ENCODE measurements around the gene NCOA5.
A peak's percentile ranks its signal among the peaks of the same experiment; 100 is the strongest.
"Not testable (repeated sequence)": the region's sequence is repeated elsewhere in the genome, so short reads cannot be mapped to it uniquely, and the experiment has no call there.

Gene NCOA5

DNA sequence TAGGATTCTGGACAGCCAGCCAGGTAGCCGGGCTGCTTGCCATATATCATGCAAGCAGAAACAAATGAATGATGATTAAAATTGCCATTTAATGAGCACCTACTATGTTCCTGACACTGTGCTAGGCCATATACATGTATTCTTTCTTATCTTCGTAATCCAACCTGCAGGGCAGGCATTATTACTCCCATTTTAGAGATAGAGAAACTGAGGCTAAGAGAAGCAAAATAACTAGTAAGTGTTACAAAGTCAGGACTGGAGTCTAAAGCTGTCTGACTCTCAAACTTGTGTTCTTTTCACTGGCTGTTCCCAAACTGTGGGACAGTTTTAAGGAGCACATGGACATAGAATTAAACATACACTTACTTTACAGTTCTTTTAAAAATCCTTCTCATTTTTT lies 30.4 kb upstream of the NCOA5 start:
- DNase-seq = no peak

DNA sequence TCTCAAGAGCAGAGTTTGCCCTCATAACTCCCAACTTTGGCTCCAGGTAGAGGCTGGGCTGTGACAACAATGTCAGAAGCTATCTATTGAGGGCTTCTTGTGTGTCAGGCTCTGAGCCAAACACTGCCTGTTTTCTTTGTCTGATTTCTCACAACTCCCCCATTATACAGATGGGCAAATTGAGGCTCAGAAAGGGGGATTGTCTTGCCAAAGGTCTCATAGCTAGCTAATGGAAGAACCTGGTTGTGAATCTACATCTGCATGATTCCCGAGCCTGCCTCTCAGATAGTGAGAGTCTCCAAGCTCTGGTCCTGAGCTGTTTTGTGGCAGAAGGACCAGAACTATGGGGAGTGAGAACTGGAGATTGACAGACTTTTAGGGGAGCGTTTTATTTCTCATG lies 29.8 kb upstream of the NCOA5 start:
- DNase-seq = no peak

GRCh38 chr20:46119028-46119546 lies 29.3 kb upstream of the NCOA5 start:
- no peak for DNase-seq

DNA sequence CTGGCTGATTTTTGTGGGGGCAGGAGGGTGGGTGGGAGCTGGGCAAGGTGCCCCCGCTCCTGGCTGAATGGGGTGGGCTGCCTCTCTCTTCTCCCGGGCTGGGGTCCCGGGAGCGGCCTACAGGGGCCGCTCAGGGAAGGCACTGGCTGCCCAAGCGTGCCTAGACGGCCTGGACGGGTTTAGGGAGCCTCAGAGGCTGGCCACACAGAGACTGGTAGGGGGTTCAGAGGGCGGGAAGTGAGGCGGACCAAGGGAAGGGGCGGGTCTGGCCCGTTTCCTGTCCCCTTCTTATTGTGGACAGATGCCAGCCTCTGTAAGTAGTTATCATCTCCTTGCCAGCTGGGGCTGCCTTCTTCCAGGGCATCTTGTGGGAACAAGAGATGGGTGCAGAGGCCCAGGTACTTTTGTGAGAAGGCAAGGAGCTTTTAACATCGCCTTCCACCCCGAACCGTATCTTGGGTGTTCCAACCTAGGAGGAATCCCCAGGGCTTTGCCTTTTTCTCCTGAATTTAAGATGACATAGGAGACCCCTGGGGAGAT lies 28.8 kb upstream of the NCOA5 start:
- no peak for DNase-seq

GRCh38 chr20:46117704-46118467 lies 28.1 kb upstream of the NCOA5 start, which contains the start of gene CD40:
TSS of gene CD40 (plus strand) at chr20:46118314. CDS start at chr20:46118344, 30 bp downstream.
- DNase-seq = peak; percentile 70

GRCh38 chr20:46114449-46114848 lies 24.7 kb upstream of the NCOA5 start:
- DNase-seq = no peak

DNA sequence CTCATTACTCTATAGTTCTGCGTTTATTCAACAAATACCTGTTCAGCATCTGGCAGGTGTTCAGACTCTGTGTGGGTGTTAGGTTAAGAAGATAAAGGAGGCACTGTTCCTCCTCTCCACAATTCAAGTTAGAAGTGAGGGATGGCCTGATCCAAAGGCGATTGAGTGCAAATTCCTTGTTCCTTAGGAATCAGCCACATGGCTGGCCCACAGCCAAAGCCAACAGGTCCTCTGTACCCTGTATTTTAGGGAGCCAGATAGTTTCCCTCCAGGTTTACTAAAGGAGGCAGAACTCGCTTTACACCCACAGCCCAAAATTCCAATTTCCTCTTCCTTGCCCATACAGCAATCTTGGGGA lies 23.3 kb upstream of the NCOA5 start:
- DNase-seq = no peak

GRCh38 chr20:46112430-46113112 lies 22.8 kb upstream of the NCOA5 start:
- no peak for DNase-seq

DNA sequence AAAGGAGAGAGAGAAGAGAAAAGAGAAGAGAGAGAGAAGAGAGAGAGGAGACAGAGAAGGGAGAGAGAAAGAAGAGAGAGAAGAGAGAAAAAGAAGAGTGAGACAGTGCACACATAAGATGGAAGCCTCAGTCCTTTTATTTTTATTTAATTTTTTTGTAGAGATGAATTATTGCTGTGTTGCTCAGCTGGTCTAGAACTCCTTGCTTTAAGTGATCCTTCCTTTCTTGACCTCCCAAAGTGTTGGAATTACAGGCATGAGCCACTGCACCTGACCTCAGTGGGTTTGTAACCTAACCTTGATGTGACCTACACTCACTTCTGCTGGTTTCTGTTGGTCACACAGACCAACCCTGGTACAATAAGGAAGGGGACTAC lies 22.1 kb upstream of the NCOA5 start:
- no peak for DNase-seq

DNA sequence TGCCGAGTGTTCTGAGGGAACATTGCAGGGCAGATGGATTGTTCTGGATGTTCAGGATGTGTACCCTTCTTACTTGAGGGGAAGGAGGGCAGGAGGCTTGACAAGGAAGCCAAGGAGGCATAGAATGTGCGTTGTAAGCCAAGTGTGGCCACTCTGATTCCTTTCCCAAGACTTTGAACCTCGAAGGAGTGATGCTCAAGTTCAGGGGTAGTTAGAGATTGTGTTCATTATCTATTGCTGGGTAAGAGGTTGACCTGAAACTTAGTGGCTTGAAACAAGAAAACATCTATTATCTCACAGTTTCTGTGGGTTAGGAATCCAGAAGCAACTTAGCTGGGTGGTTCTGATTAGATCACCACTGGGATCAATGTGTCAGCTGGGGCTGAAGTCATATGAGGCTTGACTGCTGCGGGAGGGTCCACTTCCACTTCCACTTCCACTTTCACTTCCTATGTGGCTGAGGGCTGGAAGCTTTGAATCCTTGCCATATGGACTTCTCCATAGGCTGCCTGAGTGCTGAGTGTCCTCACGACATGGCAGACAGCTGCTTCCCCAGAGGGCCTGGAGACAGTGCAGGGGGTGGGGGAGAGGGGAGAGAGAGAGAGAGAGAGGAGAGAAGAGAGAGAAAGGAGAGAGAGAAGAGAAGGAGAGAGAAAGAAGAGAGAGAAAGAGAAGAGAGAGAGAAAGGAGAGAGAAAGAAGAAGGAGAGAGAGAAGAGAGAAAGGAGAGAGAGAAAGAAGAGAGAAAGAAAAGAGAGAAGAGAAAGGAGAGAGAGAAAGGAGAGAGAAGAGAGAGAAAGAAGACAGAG lies 21.5 kb upstream of the NCOA5 start:
- peak; percentile 14 for DNase-seq

DNA sequence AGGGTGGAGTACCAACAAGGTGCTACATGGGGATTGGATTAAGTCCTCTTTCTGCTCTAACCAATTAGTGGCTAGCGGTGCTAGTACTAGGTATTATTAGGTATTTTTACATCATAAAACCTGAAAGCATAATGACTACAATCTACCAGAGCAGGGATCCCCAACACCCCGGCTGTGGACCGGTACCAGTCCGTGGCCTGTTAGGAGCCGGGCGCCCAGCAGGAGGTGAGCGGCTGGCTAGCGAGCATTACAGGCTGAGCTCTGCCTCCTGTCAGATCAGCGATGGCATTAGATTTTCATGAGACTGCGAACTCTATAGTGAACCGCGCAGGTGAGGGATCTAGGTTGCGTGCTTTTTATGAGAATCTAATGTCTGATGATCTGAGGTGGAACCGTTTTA lies 19.2 kb upstream of the NCOA5 start:
- no peak for DNase-seq

GRCh38 chr20:46108435-46108841 lies 18.7 kb upstream of the NCOA5 start:
- DNase-seq = no peak

- no peak for DNase-seq
Observed at GRCh38 chr20:46107061-46107460, 17.3 kb upstream of the NCOA5 start.

DNA sequence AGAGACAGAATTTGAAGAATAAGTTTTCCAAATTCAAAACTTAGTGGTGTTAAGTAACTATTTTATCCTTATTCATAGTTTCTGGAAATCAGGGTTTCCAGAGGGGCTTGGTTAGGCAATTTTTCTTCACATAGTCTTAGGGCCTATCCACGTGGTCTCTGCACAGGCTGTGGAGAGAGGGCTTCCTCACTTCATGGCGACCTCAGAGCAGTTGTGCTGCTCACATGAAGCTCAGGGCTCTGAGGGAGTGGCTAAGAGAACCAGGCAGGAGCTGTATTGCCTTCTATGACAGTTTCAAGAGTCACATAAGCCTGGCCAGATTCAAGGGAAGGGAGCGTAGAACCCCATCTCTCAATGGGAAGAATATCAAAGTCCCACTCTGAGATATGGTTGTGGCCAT lies 14.5 kb upstream of the NCOA5 start:
- DNase-seq = no peak

- no peak for DNase-seq
Observed at GRCh38 chr20:46102940-46103339, 13.2 kb upstream of the NCOA5 start.

GRCh38 chr20:46101957-46102356 lies 12.2 kb upstream of the NCOA5 start:
- no peak for DNase-seq

DNA sequence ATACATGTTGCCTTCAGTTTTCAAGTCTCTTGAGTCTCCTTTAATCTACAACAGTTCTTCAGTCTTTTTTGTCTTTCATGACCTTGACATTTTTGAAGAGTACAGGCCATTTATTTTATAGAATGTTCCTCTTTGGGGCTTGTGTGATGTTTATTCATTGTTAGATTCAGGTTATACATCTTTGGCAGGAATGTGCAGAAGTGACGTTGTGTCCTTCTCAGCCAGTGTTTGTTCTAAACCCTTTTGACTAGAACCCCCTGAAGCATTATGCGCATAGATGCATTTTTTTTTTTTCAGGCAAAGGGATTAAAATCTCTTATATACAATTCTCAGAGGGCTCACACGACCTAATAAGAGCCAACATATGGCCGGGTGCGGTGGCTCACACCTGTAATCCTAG lies 11.2 kb upstream of the NCOA5 start:
- DNase-seq = no peak

GRCh38 chr20:46100444-46100843 lies 10.7 kb upstream of the NCOA5 start:
- not testable (repeated sequence) for DNase-seq

GRCh38 chr20:46099491-46100287 lies 9.9 kb upstream of the NCOA5 start:
- no peak for DNase-seq

DNA sequence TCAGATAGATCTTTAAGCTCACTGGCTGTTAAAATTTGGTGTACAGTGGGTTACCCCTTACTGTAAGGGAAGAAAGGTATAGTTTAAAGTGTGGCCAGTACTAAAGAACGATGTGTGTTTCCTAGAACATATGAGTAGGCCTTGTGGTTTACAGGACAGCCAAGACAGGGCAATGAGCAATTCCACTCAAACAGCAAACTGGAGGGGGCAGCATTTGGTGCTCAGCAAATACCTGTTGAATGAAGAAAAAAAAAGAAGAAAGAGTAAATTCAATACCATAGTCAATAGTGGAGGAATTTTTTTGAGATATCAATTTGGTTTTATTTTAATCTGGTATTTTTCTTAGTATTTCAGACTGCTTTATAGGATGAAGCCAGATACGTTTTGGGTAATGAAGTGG lies 3.8 kb upstream of the NCOA5 start:
- no peak for DNase-seq

GRCh38 chr20:46091622-46092535 lies 2.1 kb upstream of the NCOA5 start:
- DNase-seq = not testable (repeated sequence)

- DNase-seq = peak; percentile 63
Observed at GRCh38 chr20:46089167-46089416, 670 bp downstream of the NCOA5 start.
